Measurements from ENCODE around the gene UMODL1.
A peak's percentile ranks its signal among the peaks of the same experiment; 100 is the strongest.

Gene UMODL1

DNA sequence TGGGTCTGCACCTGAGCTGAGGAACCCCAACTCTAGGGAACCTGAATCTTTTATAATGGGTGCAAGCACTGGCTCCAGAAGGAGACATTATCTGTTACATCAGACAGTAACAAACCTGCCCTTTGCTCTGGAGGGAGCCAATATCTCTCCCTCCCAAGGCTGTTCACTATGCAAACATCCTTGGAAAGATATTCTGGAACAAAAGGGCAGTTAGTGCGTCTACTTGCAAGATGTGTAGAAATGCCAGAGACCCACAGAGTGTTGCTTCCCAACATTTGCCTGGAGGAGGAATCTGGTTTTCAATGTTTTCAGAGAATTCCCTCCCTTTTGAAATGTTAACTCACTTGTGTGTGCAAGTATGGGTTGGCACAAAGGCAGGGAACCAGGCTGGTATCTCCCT lies 31.9 kb downstream of the UMODL1 start:
- peak overlapping the region; percentile 37 for H3K27ac ChIP-seq
- TF ChIP-seq, protein P1, sequence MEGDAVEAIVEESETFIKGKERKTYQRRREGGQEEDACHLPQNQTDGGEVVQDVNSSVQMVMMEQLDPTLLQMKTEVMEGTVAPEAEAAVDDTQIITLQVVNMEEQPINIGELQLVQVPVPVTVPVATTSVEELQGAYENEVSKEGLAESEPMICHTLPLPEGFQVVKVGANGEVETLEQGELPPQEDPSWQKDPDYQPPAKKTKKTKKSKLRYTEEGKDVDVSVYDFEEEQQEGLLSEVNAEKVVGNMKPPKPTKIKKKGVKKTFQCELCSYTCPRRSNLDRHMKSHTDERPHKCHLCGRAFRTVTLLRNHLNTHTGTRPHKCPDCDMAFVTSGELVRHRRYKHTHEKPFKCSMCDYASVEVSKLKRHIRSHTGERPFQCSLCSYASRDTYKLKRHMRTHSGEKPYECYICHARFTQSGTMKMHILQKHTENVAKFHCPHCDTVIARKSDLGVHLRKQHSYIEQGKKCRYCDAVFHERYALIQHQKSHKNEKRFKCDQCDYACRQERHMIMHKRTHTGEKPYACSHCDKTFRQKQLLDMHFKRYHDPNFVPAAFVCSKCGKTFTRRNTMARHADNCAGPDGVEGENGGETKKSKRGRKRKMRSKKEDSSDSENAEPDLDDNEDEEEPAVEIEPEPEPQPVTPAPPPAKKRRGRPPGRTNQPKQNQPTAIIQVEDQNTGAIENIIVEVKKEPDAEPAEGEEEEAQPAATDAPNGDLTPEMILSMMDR (conservative IDR thresholded peaks at IDR 0.05) = no peak

DNA sequence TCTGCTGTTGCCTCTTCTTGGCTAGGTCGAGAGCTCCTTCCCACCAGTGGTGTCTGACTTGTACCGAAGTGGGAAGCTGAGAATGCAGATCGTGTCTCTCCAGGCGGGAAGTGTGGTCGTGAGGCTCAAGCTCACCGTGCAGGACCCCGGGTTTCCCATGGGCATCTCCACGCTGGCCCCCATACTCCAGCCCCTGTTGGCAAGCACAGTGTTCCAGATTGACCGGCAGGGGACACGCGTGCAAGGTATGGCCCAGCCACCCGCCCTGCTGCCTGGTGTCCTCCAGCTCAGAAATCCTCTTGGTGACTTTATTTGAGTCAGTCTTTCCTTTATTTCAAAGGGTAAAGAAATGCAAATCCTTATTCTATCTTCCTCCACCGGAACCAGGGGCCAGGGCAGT lies 32.7 kb downstream of the UMODL1 start:
- TF ChIP-seq, protein P1 (conservative IDR thresholded peaks at IDR 0.05) = no peak
- H3K27ac ChIP-seq = peak overlapping the region; percentile 37; the same call in 1 of the 2 replicates

DNA sequence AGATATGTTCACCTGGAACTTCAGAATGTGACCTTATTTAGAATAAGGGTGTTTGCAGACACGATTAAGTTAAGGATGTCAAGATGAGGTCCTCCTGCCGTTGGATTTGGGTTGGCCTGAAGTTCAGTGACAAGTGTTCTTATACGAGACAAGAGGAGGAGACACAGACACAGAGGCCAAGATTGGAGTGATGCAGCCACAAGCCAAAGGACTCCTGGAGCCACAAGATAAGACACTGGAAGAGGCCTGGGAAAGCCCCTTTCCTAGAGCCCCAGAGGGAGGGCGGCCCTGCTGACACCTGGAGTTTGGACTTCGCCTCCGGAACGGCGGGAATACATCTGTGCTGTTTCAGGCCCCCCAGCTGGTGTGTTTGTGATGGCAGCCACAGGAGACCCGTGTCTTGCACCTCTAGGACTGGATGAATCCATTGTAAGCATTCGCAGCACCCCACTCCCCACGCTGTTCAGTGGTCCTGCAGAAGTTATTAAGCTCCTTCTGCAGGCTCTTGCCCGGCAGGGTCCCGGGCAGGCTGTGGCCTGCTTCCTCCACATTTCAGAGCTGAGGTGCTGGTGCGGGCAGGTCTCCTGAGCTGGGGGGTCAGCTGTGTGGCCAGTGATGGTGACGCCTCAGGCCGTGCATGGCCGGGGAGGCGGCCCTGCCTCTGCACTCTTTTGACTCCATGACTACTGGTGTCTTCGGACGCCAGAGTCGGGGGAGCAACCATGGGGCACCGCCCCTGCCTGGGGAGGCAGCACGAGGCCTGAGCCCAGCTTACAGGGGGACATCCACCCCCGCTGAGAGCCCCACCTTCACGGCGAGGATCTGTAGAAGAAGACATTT lies 34.6 kb downstream of the UMODL1 start:
- TF ChIP-seq, protein P1 (conservative IDR thresholded peaks at IDR 0.05) = no peak

DNA sequence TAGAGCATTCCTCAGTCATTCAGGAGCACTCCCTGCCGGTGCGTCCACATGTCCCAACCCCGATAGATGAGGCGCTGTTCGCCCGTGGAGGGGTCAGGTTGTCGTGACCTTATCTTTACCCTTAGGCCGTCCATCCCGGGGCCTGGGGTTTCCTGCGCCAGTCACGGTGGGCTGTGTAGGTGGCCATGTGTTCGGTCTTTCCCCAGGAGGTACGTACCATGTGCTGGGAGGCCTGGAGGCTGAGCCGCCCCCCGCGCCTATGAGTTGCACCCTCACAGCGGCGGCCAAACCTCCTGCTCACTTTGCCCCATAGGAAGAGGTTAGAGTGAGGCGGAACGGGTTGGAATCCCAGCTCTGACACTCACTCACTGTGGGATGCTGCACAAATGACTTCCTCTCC lies 35.3 kb downstream of the UMODL1 start:
- TF ChIP-seq, protein P1 (conservative IDR thresholded peaks at IDR 0.05) = no peak
- H3K27ac ChIP-seq = no peak overlapping the region

More for the DNA sequence above, 34.6 kb downstream of the UMODL1 start:
- no peak overlapping the region for H3K27ac ChIP-seq

DNA sequence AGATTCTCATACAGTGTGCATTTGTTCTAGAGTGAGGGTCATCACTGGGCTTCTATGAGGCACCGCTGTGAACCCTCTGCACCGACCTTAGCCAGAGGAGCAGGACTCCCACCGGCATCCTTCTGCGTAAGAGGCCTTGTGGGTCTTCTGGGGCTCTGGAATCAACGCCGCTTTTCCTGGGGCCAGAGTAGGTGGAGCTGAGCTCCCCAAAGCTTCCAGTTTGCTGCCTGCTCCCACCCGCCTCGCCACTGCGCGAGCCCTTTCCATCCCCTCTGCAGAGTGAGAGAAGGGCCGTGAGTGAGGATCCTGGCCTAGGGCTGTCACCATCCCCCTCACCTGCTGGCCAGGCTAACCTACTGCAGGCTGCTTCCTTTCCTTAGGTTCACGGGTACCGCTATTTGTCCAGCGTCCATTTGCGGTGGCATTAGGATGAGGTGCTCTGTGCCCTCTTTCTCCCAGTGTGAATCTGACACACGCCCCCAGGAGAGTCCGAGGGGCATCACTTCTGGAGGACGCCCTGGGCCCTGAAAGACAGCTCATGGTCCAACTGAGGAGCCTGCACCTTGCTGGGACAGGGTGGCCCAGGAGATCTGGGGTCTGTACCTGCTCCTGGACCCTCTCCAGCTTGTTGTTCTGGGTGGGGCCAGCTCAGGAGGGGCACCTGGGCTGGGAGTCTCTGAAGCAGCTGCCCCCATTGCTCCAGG lies 36.2 kb downstream of the UMODL1 start:
- H3K27ac ChIP-seq = peak overlapping the region; percentile 47; the same call in 1 of the 2 replicates
- TF ChIP-seq, protein P1 (conservative IDR thresholded peaks at IDR 0.05) = no peak

DNA sequence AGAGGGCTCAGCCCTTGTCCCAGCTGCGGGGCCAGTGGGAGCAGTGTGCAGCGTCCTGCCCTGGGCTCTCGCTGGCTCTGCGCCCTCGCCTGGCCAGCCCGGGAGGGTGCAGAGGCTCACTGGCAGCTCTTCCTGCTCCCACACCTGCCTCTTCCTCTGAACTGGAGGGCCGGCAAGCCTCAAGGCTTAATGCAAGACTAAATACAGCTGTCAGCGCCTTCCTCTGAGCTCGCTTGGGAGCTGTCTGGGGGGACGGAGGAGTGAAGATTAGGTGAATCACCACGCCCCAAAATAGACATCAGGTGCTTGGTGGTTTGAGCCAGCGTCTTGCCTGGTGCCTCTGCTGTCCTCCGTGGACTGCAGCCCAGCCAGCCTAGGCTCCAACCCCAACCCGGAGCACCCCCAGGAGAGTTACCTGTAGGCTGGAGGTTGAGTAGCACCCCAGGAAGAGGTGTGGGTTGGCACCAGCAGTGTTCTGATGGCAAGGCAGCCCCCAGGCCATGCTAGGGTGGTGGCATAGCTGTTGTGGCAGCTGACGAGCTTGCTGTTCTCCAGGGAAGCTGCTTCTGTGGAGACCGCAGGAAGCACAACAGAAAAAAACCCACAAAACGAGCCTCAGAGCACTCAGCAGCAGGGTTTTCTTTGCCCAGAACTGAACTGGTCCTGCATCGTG lies 36.9 kb downstream of the UMODL1 start:
- H3K27ac ChIP-seq = peak overlapping the region; percentile 47; the same call in 1 of the 2 replicates
- TF ChIP-seq, protein P1 (conservative IDR thresholded peaks at IDR 0.05) = peak; percentile 99
